ENCODE data around the gene YIPF2.

The YIPF2 gene

GRCh38 chr19:10895363-10895762 lies 33.1 kb downstream of the YIPF2 start:
- Histone ChIP-seq H3K27me3 (ENCODE audit: control insufficient read depth, insufficient read depth, low read length) (no peaks in the 10 kb centered on the region), H3K9me3 (ENCODE audit: control insufficient read depth, insufficient read depth, low read length) (no peaks in the 10 kb centered on the region), H3K9ac (ENCODE audit: low read depth, low read length) (no peak overlapping the region), H3K4me3 (ENCODE audit: low read depth, low read length) (no peak overlapping the region), H3K4me1 (ENCODE audit: control insufficient read depth, insufficient read depth, low read length) (peaks cover 21% of the 10 kb centered on the region), H3K36me3 (ENCODE audit: control insufficient read depth, insufficient read depth, low read length) (no peaks in the 10 kb centered on the region)

DNA sequence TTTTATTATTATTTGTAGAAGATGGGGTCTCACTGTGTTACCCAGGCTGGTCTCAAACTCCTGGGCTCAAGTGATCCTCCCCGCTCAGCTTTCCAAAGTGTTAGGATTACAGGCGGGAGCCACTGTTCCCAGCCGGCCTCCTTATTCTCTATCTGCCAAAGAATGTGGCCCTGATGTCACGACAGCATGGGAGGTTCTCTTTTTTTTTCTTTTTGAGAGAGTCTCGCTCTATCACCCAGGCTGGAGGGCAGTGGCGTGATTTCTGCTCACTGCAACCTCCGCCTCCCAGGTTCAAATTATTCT lies 33.6 kb downstream of the YIPF2 start:
- Histone ChIP-seq H3K4me1 (ENCODE audit: control insufficient read depth, insufficient read depth, low read length) (peaks cover 21% of the 10 kb centered on the region), H3K36me3 (ENCODE audit: control insufficient read depth, insufficient read depth, low read length) (no peaks in the 10 kb centered on the region), H3K9ac (ENCODE audit: low read depth, low read length) (no peak overlapping the region), H3K9me3 (ENCODE audit: control insufficient read depth, insufficient read depth, low read length) (no peaks in the 10 kb centered on the region), H3K27me3 (ENCODE audit: control insufficient read depth, insufficient read depth, low read length) (no peaks in the 10 kb centered on the region), H3K4me3 (ENCODE audit: low read depth, low read length) (no peak overlapping the region)

GRCh38 chr19:10892256-10892655 lies 36.2 kb downstream of the YIPF2 start:
- Histone ChIP-seq H3K9me3 (ENCODE audit: control insufficient read depth, insufficient read depth, low read length) (no peaks in the 10 kb centered on the region), H3K27me3 (ENCODE audit: control insufficient read depth, insufficient read depth, low read length) (no peaks in the 10 kb centered on the region), H3K4me3 (ENCODE audit: low read depth, low read length) (no peak overlapping the region), H3K9ac (ENCODE audit: low read depth, low read length) (no peak overlapping the region), H3K36me3 (ENCODE audit: control insufficient read depth, insufficient read depth, low read length) (no peaks in the 10 kb centered on the region), H3K4me1 (ENCODE audit: control insufficient read depth, insufficient read depth, low read length) (peaks cover 35% of the 10 kb centered on the region)

GRCh38 chr19:10891405-10892086 lies 36.9 kb downstream of the YIPF2 start:
- no peaks in the 10 kb centered on the region for H3K9me3 ChIP-seq (ENCODE audit: control insufficient read depth, insufficient read depth, low read length)
- no peak overlapping the region for H3K9ac ChIP-seq (ENCODE audit: low read depth, low read length)
- H3K4me3 ChIP-seq (ENCODE audit: low read depth, low read length), result no peak overlapping the region
- H3K4me1 ChIP-seq (ENCODE audit: control insufficient read depth, insufficient read depth, low read length), result peaks cover 38% of the 10 kb centered on the region
- H3K27me3 ChIP-seq (ENCODE audit: control insufficient read depth, insufficient read depth, low read length), result no peaks in the 10 kb centered on the region
- peaks cover 4% of the 10 kb centered on the region for H3K36me3 ChIP-seq (ENCODE audit: control insufficient read depth, insufficient read depth, low read length)

- Histone ChIP-seq H3K27me3 (ENCODE audit: control insufficient read depth, insufficient read depth, low read length) (no peaks in the 10 kb centered on the region), H3K36me3 (ENCODE audit: control insufficient read depth, insufficient read depth, low read length) (peaks cover 4% of the 10 kb centered on the region), H3K4me3 (ENCODE audit: low read depth, low read length) (no peak overlapping the region), H3K4me1 (ENCODE audit: control insufficient read depth, insufficient read depth, low read length) (peaks cover 38% of the 10 kb centered on the region), H3K9me3 (ENCODE audit: control insufficient read depth, insufficient read depth, low read length) (no peaks in the 10 kb centered on the region), H3K9ac (ENCODE audit: low read depth, low read length) (no peak overlapping the region)
These were observed 38.6 kb downstream of the YIPF2 start for GRCh38 chr19:10889880-10890279.

DNA sequence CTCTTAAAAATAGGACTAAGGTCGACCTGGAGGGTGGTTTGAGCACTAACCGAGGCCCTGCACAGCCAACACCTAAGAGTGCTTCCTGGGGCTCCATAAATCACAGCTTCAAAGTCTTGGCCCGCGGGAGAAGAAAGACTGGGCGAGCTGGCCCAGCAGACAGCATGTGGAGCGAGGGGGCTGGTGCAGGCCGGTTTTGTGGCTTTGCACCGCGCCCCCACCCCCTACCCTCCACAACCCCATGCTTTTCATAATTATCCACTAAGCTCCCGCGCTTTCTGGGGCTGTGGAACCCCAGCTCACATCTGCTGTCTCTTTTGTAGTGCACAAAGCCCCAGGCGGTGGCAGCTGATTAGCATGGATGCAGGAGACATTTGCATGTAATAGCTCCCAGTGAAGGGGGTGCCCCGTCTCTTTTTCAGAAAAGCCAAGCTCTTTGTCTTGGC lies 40.0 kb downstream of the YIPF2 start:
- Histone ChIP-seq H3K36me3 (ENCODE audit: control insufficient read depth, insufficient read depth, low read length) (peaks cover 4% of the 10 kb centered on the region), H3K27me3 (ENCODE audit: control insufficient read depth, insufficient read depth, low read length) (no peaks in the 10 kb centered on the region), H3K9me3 (ENCODE audit: control insufficient read depth, insufficient read depth, low read length) (no peaks in the 10 kb centered on the region), H3K4me3 (ENCODE audit: low read depth, low read length) (no peak overlapping the region), H3K9ac (ENCODE audit: low read depth, low read length) (peak overlapping the region; percentile 79), H3K4me1 (ENCODE audit: control insufficient read depth, insufficient read depth, low read length) (peaks cover 31% of the 10 kb centered on the region)

DNA sequence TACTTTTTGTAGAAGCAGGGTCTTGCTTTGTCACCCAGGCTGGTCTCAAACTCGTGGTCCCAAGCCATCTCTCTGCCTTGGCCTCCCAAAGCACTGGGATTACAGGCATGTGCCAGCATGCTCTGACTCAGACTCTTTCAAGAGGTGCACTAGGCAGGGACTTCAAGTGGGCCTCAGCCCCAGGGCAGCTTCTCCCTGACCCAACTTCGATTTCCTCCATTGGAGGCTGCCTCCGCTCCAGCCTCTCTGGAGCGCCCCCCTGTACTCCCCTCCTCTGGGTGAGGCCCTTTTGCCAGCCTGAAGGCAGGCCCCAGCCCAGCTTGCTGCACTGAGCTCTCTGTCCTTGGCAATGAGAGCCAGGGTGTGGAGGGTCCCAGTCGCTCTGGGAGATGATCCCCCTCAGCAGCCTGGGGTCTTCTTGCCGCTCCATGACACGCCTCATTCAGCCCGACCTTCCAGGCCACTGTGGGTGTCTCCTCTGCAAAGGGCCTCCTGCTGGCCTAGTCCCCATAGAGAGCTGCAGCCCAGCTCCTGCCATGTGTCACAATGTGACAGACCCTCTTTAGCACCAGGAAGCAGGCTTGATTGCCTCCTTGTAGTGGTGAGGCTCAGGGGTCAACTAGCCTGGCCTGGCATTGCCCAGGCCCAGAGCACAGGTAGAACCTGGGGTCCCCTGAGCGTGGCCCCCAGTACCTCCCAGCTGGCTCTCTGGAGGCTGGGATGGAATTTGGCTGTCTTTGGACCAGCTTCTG lies 40.6 kb downstream of the YIPF2 start:
- no peaks in the 10 kb centered on the region for H3K9me3 ChIP-seq (ENCODE audit: control insufficient read depth, insufficient read depth, low read length)
- peak overlapping the region; percentile 79 for H3K9ac ChIP-seq (ENCODE audit: low read depth, low read length)
- no peak overlapping the region for H3K4me3 ChIP-seq (ENCODE audit: low read depth, low read length)
- peaks cover 4% of the 10 kb centered on the region for H3K36me3 ChIP-seq (ENCODE audit: control insufficient read depth, insufficient read depth, low read length)
- no peaks in the 10 kb centered on the region for H3K27me3 ChIP-seq (ENCODE audit: control insufficient read depth, insufficient read depth, low read length)
- peaks cover 31% of the 10 kb centered on the region for H3K4me1 ChIP-seq (ENCODE audit: control insufficient read depth, insufficient read depth, low read length)

GRCh38 chr19:10885201-10886169 lies 43.0 kb downstream of the YIPF2 start:
- Histone ChIP-seq H3K36me3 (ENCODE audit: control insufficient read depth, insufficient read depth, low read length) (peaks cover 4% of the 10 kb centered on the region), H3K4me3 (ENCODE audit: low read depth, low read length) (no peak overlapping the region), H3K9me3 (ENCODE audit: control insufficient read depth, insufficient read depth, low read length) (no peaks in the 10 kb centered on the region), H3K9ac (ENCODE audit: low read depth, low read length) (no peak overlapping the region), H3K4me1 (ENCODE audit: control insufficient read depth, insufficient read depth, low read length) (peaks cover 30% of the 10 kb centered on the region), H3K27me3 (ENCODE audit: control insufficient read depth, insufficient read depth, low read length) (no peaks in the 10 kb centered on the region)

DNA sequence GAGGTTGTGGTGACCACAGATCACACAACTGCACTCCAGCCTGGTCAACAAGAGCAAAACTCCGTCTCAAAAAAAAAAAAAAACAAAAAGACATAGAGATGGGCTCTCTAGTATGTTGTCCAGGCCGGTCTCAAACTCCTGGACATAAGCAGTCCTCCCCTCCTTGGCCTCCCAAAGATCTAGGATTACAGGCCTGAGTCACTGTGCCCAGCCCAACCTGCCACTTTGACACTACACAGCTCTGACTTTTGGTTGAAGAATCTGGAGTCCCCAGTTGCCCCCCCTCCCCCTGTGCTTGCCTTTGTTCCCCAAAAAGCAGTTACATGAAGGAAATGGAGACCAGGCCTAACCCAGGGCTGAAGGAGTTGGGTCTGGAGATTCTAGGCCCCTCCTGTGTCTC lies 44.2 kb downstream of the YIPF2 start:
- peaks cover 4% of the 10 kb centered on the region for H3K36me3 ChIP-seq (ENCODE audit: control insufficient read depth, insufficient read depth, low read length)
- no peak overlapping the region for H3K4me3 ChIP-seq (ENCODE audit: low read depth, low read length)
- H3K4me1 ChIP-seq (ENCODE audit: control insufficient read depth, insufficient read depth, low read length), result peaks cover 38% of the 10 kb centered on the region
- H3K9me3 ChIP-seq (ENCODE audit: control insufficient read depth, insufficient read depth, low read length), result no peaks in the 10 kb centered on the region
- no peaks in the 10 kb centered on the region for H3K27me3 ChIP-seq (ENCODE audit: control insufficient read depth, insufficient read depth, low read length)
- no peak overlapping the region for H3K9ac ChIP-seq (ENCODE audit: low read depth, low read length)

DNA sequence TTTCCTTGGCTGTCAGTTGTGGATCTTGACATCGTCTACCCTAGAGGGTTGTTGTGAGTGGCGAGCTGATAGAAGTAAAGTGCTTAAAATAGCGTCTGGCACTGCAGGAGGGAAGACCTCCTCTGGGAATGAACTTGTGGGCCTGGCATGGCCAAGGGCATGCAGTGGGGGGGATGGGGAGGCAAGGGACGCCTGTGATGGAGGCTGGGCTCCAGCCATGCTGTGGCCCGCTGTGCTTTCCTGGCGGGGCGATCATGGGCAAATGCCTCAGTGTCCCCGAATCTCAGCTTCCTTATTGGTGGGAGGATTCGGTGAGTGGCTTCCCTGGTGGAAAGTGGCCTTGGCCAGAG lies 46.4 kb downstream of the YIPF2 start:
- Histone ChIP-seq H3K27me3 (ENCODE audit: control insufficient read depth, insufficient read depth, low read length) (no peaks in the 10 kb centered on the region), H3K9ac (ENCODE audit: low read depth, low read length) (no peak overlapping the region), H3K4me3 (ENCODE audit: low read depth, low read length) (no peak overlapping the region), H3K36me3 (ENCODE audit: control insufficient read depth, insufficient read depth, low read length) (peaks cover 3% of the 10 kb centered on the region), H3K4me1 (ENCODE audit: control insufficient read depth, insufficient read depth, low read length) (peaks cover 27% of the 10 kb centered on the region), H3K9me3 (ENCODE audit: control insufficient read depth, insufficient read depth, low read length) (no peaks in the 10 kb centered on the region)

DNA sequence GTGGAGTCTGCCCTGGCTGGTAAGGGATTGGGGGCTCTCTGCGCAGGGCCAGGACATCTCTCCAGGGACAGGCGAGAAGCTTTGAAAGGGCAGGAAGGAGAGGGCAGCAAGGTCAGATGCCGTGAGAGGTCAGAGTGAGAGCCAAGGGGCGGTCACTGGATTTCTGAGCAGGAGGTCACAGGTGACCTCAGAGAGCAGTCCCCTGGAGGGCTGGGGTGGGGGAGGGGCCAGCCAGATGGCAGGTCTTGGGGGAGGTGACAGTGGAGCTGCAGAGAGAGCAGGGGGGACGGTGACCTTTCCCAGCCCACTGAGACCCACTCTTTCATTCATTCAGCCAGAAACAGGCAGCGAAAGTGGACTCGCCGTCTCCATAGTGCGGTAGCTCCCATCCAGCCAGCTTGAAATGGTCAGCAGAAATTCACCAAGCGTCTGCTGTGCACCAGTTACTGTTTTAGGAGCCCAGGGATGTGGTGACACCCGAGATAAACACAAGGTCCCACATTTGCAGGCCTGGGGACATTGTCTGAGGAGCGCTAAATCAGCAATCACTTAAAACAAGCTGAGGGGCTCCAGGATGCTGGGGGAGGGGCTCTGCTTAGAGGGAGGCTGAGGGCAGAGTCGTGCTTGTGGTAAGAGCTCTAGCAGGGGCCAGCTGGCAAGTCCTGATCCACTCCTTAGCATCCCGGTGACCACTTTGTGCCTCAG lies 46.9 kb downstream of the YIPF2 start:
- Histone ChIP-seq H3K9ac (ENCODE audit: low read depth, low read length) (no peak overlapping the region), H3K9me3 (ENCODE audit: control insufficient read depth, insufficient read depth, low read length) (no peaks in the 10 kb centered on the region), H3K36me3 (ENCODE audit: control insufficient read depth, insufficient read depth, low read length) (no peaks in the 10 kb centered on the region), H3K27me3 (ENCODE audit: control insufficient read depth, insufficient read depth, low read length) (no peaks in the 10 kb centered on the region), H3K4me1 (ENCODE audit: control insufficient read depth, insufficient read depth, low read length) (peaks cover 25% of the 10 kb centered on the region), H3K4me3 (ENCODE audit: low read depth, low read length) (no peak overlapping the region)
